ENCODE results near the gene ADTRP.

- TF ChIP-seq CTCF (IDR thresholded peaks at IDR 0.05) = no peak
- TF ChIP-seq POLR2A (IDR thresholded peaks at IDR 0.05) = no peak
These were observed 108.9 kb downstream of the ADTRP start for GRCh38 chr6:11669696-11670095.
